ENCODE measurements around the gene ASNSD1.

- TF ChIP-seq CTCF (conservative IDR thresholded peaks at IDR 0.05; ENCODE audit: low read length): no peak
- no peak for TF ChIP-seq EZH2phosphoT487 (IDR thresholded peaks at IDR 0.05; ENCODE audit: borderline replicate concordance)
These were observed 46.7 kb upstream of the ASNSD1 start for GRCh38 chr2:189614585-189614984.

All from Loucy (cell line).